RKO (cell line): ENCODE measurements around the gene CYP4F3.
"Not testable (repeated sequence)": the region's sequence is repeated elsewhere in the genome, so short reads cannot be mapped to it uniquely, and the experiment has no call there.

Experiments used
- DNase-seq: peaks from one replicate; pipeline ENCODE4 v3.0.0-alpha.2; 2016; ENCODE audit warnings: low spot score

CYP4F3 gene

GRCh38 chr19:15631817-15632216 lies 8.9 kb upstream of the CYP4F3 start:
- DNase-seq = peak; percentile 36

DNA sequence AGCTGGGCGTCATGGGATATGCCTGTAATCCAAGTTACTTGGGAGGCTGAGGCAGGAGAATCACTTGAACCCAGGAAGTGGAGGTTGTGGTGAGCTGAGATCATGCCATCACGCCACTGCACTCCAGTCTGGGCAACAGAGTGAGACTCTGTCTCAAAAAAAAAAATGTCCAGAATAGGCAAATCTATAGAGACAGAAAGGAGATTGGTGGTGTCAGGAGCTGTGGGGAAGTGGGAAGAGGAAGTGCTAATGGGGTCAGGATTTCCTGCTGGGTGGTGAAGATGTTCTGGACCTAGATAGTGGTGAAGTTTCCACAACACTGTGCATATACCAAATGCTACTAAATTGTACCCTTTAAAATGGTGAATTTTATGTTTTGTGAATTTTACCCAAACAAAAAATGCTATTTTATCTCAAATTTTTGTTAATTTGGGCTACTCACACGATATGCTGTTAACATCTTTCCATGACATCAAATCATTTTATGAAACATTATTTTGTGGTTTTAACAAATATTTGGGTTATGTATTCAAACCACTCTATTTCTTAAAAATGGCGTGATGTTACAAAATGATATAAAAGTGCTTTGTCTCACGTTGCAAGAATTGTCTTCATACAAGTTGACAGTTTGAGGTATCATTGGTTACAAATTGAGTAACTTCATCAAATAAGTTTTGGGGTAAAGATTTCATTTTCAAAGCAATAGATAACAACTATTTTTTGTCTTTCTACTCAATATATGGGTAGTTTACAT lies 7.4 kb upstream of the CYP4F3 start:
- no peak for DNase-seq

DNA sequence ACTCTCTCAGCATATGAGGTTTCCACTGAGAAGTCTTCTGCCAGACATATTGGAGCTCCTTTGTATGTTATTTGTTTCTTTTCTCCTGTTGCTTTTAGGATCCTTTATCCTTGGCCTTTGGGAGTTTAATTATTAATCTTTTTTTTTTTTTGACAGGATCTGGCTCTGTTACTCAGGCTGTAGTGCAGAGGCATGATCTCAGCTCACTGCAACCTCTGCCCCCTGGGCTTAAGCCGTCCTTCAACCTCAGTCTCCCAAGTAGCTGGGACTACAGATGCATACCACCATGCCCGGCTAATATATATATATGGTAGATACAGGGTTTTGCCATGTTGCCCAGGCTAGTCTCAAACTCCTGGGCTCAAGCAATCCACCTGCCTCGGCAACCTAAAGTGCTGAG lies 6.6 kb upstream of the CYP4F3 start:
- no peak for DNase-seq

- DNase-seq = no peak
Observed at GRCh38 chr19:15635016-15635805, 5.5 kb upstream of the CYP4F3 start.

DNA sequence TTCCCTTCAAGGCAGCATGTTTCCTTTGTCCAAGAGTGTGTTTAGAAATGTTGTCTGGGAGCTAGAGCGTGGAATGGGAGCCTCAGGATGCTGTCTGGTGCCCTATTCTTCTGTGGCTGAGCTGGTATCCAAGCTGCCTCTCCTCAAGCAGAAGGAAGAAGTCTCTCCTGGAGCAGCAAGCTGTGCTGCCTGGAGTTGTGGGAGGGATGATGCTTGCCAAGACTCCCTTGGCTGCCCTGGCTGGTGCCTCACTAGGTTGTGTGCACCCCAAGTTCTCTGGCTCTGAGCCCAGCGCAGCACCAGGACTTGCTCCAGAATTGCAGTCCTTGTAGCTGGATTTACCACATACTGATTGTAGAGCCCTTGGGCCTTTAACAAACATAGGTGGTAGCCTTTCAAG lies 4.7 kb upstream of the CYP4F3 start:
- no peak for DNase-seq

- DNase-seq = no peak
Observed at GRCh38 chr19:15639596-15639995, 1.1 kb upstream of the CYP4F3 start.

GRCh38 chr19:15640904-15641597 lies 354 bp downstream of the CYP4F3 start:
- no peak for DNase-seq

DNA sequence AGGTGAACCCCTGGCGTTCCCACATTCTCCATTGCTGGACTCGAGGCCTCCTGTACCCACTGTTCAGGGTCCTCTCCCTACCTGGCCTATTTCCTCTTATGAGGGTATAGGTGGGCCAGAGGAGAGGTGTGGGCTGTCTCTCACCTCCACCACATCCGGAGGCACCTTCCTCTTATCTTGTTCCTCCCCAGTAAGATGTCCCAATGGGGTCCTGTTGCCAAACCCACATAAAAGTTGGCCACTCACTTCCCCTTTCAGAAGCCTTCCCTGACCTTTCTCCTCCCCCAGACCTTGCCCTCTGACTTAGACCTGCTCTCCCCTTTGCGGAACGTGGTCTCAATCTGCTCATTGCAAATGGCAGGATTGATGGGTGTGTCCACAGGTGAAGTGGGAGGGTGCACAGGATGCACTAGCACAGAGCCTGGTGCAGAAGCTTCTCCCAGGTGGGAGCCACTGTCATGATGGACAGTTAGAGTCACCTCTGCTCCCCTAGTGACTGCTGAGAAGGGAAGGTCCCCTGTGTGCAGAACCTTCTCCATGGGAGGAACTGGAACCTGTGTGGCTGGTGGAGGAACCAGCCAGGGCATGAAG lies 1.3 kb downstream of the CYP4F3 start:
- DNase-seq = no peak

- DNase-seq = no peak
Observed at GRCh38 chr19:15642807-15643206, 2.1 kb downstream of the CYP4F3 start.

DNA sequence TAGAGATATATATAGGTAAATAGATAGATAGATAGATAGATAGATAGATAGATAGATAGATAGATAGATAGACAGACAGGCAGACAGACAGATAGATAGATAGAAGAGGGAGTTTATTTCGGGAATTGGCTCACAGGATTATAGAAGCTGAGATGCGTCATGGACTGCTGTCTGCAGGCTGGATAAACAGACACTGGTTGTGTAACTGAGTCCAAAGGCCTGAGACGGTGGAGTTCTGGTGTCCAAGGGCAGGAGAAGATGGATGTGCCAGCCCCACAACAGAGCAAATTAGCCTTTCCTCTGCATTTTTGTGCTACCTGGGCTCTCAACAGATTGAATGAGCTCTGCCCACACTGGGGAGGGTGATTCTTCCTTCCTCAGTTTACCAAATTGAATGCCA lies 2.7 kb downstream of the CYP4F3 start:
- DNase-seq = no peak

GRCh38 chr19:15644066-15644741 lies 3.5 kb downstream of the CYP4F3 start:
- DNase-seq = no peak

DNA sequence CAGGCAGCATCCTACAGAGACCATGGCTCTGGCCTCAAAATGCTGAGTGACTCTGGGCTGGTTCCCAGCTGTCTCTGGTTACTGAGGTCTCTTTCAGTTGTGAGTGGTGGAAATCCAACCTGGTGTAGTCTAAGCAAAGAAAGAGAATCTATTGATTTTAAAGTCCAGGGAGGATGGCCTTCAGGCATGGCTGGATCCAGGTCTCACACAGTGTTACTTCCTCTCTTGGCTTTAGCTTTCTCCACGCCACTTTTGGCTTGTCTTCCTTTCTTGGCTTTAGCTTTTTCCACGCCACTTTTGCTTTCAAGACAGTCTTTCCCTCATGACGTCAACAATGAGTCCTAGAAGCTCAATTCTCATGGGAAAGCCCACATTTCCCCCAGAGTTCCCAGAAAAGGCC lies 4.1 kb downstream of the CYP4F3 start:
- no peak for DNase-seq

GRCh38 chr19:15649526-15649925 lies 8.8 kb downstream of the CYP4F3 start:
- no peak for DNase-seq

- DNase-seq = not testable (repeated sequence)
Observed at GRCh38 chr19:15650123-15650522, 9.4 kb downstream of the CYP4F3 start.

DNA sequence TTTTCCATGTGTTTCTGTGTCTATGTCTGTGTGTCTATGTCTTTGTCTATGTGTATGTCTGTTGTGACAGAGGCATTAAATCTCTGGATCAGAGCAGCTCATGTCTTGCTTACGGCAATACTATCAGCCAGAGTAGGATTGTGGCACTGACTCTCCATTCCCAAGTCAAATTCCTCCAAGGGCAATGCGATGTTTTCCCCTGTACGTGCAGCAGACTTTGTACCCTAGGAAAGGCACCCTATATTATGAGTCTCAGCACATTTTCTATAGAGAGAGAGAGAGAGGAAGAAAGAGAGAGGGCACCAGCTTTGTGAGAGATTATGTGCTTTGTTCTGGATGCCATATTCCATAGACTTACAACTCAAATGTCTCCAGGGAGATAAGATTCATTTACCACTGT lies 11.1 kb downstream of the CYP4F3 start:
- DNase-seq = no peak

- DNase-seq = no peak
Observed at GRCh38 chr19:15652559-15653278, 12.0 kb downstream of the CYP4F3 start.

- DNase-seq = no peak
Observed at GRCh38 chr19:15656467-15656866, 15.8 kb downstream of the CYP4F3 start.

- no peak for DNase-seq
Observed at GRCh38 chr19:15663247-15663646, 22.6 kb downstream of the CYP4F3 start.

DNA sequence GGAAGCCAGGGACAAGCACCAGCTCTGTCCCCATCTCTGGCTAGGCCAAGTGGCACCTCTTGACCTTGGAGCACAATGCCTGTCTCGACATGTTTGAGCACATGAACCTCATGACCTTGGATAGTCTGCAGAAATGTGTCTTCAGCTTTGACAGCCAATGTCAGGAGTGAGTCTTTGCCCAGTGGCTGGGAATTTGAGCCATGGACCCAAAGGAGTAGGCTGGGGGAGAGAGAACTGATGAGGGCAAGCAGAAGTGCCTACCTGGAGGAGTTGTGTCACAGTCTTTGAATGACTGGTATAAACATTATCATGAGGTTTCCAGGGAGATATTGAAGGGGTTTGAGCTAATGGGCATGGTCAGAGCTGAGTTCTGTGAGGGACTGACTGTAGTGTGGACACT lies 25.5 kb downstream of the CYP4F3 start:
- DNase-seq = no peak

DNA sequence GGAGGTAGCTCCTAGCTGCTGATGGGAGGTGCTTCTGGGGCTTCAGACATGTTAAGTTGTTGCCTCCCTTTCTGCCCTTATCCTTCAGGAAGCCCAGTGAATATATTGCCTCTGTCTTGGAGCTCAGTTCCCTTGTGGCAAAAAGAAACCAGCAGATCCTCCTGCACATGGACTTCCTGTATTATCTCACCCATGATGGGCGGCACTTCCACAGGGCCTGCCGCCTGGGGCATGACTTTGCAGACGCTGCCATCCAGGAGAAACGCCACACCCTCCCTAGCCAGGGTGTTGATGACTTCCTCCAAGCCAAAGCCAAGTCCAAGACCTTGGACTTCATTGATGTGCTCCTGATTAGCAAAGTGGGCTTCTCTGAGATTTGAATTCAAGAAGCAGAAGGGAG lies 26.2 kb downstream of the CYP4F3 start:
- DNase-seq = no peak

DNA sequence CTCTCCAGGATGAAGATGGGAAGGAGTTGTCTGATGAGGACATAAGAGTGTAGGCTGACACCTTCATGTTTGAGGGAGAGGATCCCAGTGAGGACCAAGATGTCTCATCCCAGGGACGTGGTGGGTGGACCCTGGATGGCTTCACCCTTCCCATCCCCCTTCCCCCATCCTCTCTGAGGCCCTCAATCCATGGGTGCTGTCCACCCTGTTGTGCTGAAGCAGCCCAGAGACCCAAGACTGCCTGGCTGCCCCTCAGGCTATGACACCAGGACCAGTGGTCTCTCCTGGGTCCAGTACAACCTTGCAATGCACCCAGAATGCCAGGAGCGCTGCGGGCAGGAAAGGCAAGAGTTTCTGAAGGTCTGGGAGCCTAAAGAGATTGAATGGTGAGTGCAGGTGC lies 28.7 kb downstream of the CYP4F3 start:
- DNase-seq = no peak
